ENCODE results near the gene OOSP3. TPM values are rescaled to one million over a fixed set of nuclear protein-coding genes. Genes with fewer than 3 reads are reported as not detected.

Gene OOSP3
- polyA plus RNA-seq, 1 donor from 2014 or later = not detected

DNA sequence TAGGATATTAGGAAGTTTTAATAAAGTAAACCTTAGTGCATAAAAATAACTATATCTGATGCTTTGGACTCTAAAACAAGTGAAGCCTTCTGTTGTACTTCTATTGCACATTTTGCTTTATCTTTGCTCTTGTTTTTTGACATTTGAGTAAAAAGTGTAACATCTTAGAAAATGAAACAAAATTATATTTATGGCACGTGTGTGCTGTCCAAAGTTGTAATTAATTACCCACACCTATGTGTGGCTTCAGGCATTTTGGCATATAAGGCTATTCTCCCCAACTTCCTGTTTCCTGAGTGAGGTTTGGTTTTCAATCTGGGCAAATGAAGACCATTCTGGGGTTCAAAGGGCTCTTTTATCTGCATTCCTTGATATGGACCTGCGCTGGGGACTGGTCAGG is 59.5 kb downstream of the OOSP3 start, which contains the start of gene OOSP1:
OOSP1 (plus strand) TSS at position 301 of the 400 bp plus-strand sequence; CDS start at position 324, 23 bp downstream.
- H3K9me2 ChIP-seq (ENCODE audit: insufficient read depth, low read length) = no peaks in the 10 kb centered on the region
- no peaks in the 10 kb centered on the region for H3K27me3 ChIP-seq (ENCODE audit: insufficient read depth, low read depth, low read length)
- no peaks in the 10 kb centered on the region for H3K36me3 ChIP-seq (ENCODE audit: insufficient read depth, low read length)
- no peak within 1 kb of the TSS for H3K4me3 ChIP-seq (ENCODE audit: low read length)
- no peaks in the 10 kb centered on the region for H4K20me1 ChIP-seq (ENCODE audit: insufficient read depth)
- TF ChIP-seq, protein P1, sequence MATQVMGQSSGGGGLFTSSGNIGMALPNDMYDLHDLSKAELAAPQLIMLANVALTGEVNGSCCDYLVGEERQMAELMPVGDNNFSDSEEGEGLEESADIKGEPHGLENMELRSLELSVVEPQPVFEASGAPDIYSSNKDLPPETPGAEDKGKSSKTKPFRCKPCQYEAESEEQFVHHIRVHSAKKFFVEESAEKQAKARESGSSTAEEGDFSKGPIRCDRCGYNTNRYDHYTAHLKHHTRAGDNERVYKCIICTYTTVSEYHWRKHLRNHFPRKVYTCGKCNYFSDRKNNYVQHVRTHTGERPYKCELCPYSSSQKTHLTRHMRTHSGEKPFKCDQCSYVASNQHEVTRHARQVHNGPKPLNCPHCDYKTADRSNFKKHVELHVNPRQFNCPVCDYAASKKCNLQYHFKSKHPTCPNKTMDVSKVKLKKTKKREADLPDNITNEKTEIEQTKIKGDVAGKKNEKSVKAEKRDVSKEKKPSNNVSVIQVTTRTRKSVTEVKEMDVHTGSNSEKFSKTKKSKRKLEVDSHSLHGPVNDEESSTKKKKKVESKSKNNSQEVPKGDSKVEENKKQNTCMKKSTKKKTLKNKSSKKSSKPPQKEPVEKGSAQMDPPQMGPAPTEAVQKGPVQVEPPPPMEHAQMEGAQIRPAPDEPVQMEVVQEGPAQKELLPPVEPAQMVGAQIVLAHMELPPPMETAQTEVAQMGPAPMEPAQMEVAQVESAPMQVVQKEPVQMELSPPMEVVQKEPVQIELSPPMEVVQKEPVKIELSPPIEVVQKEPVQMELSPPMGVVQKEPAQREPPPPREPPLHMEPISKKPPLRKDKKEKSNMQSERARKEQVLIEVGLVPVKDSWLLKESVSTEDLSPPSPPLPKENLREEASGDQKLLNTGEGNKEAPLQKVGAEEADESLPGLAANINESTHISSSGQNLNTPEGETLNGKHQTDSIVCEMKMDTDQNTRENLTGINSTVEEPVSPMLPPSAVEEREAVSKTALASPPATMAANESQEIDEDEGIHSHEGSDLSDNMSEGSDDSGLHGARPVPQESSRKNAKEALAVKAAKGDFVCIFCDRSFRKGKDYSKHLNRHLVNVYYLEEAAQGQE (IDR thresholded peaks at IDR 0.05; ENCODE audit: borderline replicate concordance) = no peak
- TF ChIP-seq POLR2AphosphoS5 (IDR thresholded peaks at IDR 0.05) (no peak), EP300 (conservative IDR thresholded peaks at IDR 0.05; ENCODE audit: poor library complexity, severe bottlenecking) (no peak), EZH2 (IDR thresholded peaks at IDR 0.05; ENCODE audit: borderline replicate concordance, insufficient read depth, low read length, poor library complexity, severe bottlenecking) (no peak), MXI1 (conservative IDR thresholded peaks at IDR 0.05; ENCODE audit: poor library complexity, severe bottlenecking) (no peak), TAF1 (IDR thresholded peaks at IDR 0.05; ENCODE audit: low read depth) (no peak), RAD21 (conservative IDR thresholded peaks at IDR 0.05) (no peak)
- TF ChIP-seq, protein P2, sequence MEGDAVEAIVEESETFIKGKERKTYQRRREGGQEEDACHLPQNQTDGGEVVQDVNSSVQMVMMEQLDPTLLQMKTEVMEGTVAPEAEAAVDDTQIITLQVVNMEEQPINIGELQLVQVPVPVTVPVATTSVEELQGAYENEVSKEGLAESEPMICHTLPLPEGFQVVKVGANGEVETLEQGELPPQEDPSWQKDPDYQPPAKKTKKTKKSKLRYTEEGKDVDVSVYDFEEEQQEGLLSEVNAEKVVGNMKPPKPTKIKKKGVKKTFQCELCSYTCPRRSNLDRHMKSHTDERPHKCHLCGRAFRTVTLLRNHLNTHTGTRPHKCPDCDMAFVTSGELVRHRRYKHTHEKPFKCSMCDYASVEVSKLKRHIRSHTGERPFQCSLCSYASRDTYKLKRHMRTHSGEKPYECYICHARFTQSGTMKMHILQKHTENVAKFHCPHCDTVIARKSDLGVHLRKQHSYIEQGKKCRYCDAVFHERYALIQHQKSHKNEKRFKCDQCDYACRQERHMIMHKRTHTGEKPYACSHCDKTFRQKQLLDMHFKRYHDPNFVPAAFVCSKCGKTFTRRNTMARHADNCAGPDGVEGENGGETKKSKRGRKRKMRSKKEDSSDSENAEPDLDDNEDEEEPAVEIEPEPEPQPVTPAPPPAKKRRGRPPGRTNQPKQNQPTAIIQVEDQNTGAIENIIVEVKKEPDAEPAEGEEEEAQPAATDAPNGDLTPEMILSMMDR (IDR thresholded peaks at IDR 0.05; ENCODE audit: poor library complexity, severe bottlenecking) = no peak
- no peak within 1 kb of the TSS for H3K4me2 ChIP-seq (ENCODE audit: low read length)
- no peak within 1 kb of the TSS for H3K9ac ChIP-seq (ENCODE audit: low read length)
- H3F3A ChIP-seq (ENCODE audit: insufficient read depth, low read length, poor library complexity, severe bottlenecking) = no peaks in the 10 kb centered on the region
- H3K79me2 ChIP-seq (replicated peaks; ENCODE audit: insufficient read depth, low read length) = no peaks in the 10 kb centered on the region
- no peak within 1 kb of the TSS for H3K27ac ChIP-seq (ENCODE audit: low read length)
- no peaks in the 10 kb centered on the region for H3K9me3 ChIP-seq (ENCODE audit: low read length)
- H2AFZ ChIP-seq (ENCODE audit: low read depth, low read length) = no peak within 1 kb of the TSS

DNA sequence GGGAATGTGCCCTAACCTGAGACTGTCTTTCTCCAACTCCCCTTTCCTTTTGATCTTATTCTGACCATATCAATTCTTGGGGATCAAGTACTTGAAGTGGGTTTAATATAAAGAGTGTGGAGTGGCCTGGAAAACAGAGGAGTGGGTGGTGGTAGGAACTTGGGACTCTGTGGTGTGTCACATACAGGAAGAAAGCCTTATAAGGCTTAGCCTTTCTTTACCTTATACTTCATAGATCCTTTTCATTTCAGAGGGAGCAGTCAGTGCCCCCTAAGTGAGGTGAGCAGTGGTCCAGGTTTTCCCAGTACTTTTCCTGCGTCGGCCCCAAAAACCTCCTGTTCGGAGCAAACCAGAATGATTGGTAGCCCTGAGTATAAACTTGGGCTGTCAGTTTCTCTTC is 60.1 kb downstream of the OOSP3 start:
- H2AFZ ChIP-seq (ENCODE audit: low read depth, low read length) = no peak overlapping the region
- no peak for TF ChIP-seq EZH2 (IDR thresholded peaks at IDR 0.05; ENCODE audit: borderline replicate concordance, insufficient read depth, low read length, poor library complexity, severe bottlenecking)
- TF ChIP-seq, protein P1 (IDR thresholded peaks at IDR 0.05; ENCODE audit: borderline replicate concordance) = no peak
- TF ChIP-seq, protein P2 (IDR thresholded peaks at IDR 0.05; ENCODE audit: poor library complexity, severe bottlenecking) = no peak
- TF ChIP-seq POLR2AphosphoS5 (IDR thresholded peaks at IDR 0.05) = no peak
- TF ChIP-seq MXI1 (conservative IDR thresholded peaks at IDR 0.05; ENCODE audit: poor library complexity, severe bottlenecking) = no peak
- no peak for TF ChIP-seq EP300 (conservative IDR thresholded peaks at IDR 0.05; ENCODE audit: poor library complexity, severe bottlenecking)
- no peak for TF ChIP-seq TAF1 (IDR thresholded peaks at IDR 0.05; ENCODE audit: low read depth)
- no peak for TF ChIP-seq SMC3 (conservative IDR thresholded peaks at IDR 0.05; ENCODE audit: poor library complexity)
- TF ChIP-seq RAD21 (conservative IDR thresholded peaks at IDR 0.05) = no peak
- no peaks in the 10 kb centered on the region for H4K20me1 ChIP-seq (ENCODE audit: insufficient read depth)
- no peak overlapping the region for H3K9ac ChIP-seq (ENCODE audit: low read length)
- no peaks in the 10 kb centered on the region for H3K36me3 ChIP-seq (ENCODE audit: insufficient read depth, low read length)
- H3K9me2 ChIP-seq (ENCODE audit: insufficient read depth, low read length) = no peaks in the 10 kb centered on the region
- H3K9me3 ChIP-seq (ENCODE audit: low read length) = no peaks in the 10 kb centered on the region
- H3K4me2 ChIP-seq (ENCODE audit: low read length) = no peak overlapping the region
- no peak overlapping the region for H3K27ac ChIP-seq (ENCODE audit: low read length)
- H3K4me3 ChIP-seq (ENCODE audit: low read length) = no peak overlapping the region
- H3K79me2 ChIP-seq (replicated peaks; ENCODE audit: insufficient read depth, low read length) = no peaks in the 10 kb centered on the region
- H3K27me3 ChIP-seq (ENCODE audit: insufficient read depth, low read depth, low read length) = no peaks in the 10 kb centered on the region
- H3F3A ChIP-seq (ENCODE audit: insufficient read depth, low read length, poor library complexity, severe bottlenecking) = no peaks in the 10 kb centered on the region
